Stimulated activated CD4-positive, alpha-beta T cell treated with anti-CD3 and anti-CD28 coated beads, Interleukin-12 subunit alpha, Interleukin-12 subunit beta, amount 100 ng/mL, for 48 hours (primary cell): ENCODE data around the gene ANKRA2.
A peak's percentile ranks its signal among the peaks of the same experiment; 100 is the strongest.
"Not testable (repeated sequence)": the region's sequence is repeated elsewhere in the genome, so short reads cannot be mapped to it uniquely, and the experiment has no call there.

Experiments
- DNase-seq, 3 donors: peaks; one replicate each; pipeline ENCODE4 v3.0.0-alpha.2; 2020; ENCODE audit warnings: low read depth in 2 of 3, low spot score in 1 of 3

ANKRA2 gene

GRCh38 chr5:73550016-73550415 is 15.4 kb downstream of the ANKRA2 start:
- no peak for DNase-seq

- DNase-seq: no peak
Measured at GRCh38 chr5:73545403-73545779, 20.0 kb downstream of the ANKRA2 start.

GRCh38 chr5:73544429-73545402 is 20.7 kb downstream of the ANKRA2 start:
- no peak for DNase-seq

- no peak for DNase-seq
Measured at GRCh38 chr5:73542020-73542419, 23.4 kb downstream of the ANKRA2 start.

GRCh38 chr5:73540192-73540591 is 25.2 kb downstream of the ANKRA2 start:
- no peak for DNase-seq

GRCh38 chr5:73539730-73540129 is 25.7 kb downstream of the ANKRA2 start:
- DNase-seq: no peak

- no peak for DNase-seq
Measured at GRCh38 chr5:73534971-73535370, 30.5 kb downstream of the ANKRA2 start.

- DNase-seq: no peak
Measured at GRCh38 chr5:73534011-73534644, 31.3 kb downstream of the ANKRA2 start.

GRCh38 chr5:73532195-73532594 is 33.2 kb downstream of the ANKRA2 start:
- no peak for DNase-seq

GRCh38 chr5:73531356-73531755 is 34.1 kb downstream of the ANKRA2 start:
- DNase-seq: no peak

GRCh38 chr5:73529081-73529480 is 36.4 kb downstream of the ANKRA2 start:
- no peak for DNase-seq

GRCh38 chr5:73528248-73528647 is 37.2 kb downstream of the ANKRA2 start:
- no peak for DNase-seq

- no peak for DNase-seq
Measured at GRCh38 chr5:73525606-73526203, 39.7 kb downstream of the ANKRA2 start.

GRCh38 chr5:73523861-73524260 is 41.6 kb downstream of the ANKRA2 start:
- no peak for DNase-seq

GRCh38 chr5:73522989-73523388 is 42.5 kb downstream of the ANKRA2 start:
- DNase-seq: no peak

GRCh38 chr5:73519531-73520283 is 45.7 kb downstream of the ANKRA2 start:
- DNase-seq: peak; percentile 44 to 83 (median 63)

GRCh38 chr5:73515232-73515631 is 50.2 kb downstream of the ANKRA2 start:
- no peak for DNase-seq

- DNase-seq: no peak
Measured at GRCh38 chr5:73514418-73514817, 51.0 kb downstream of the ANKRA2 start.

GRCh38 chr5:73513996-73514395 is 51.4 kb downstream of the ANKRA2 start:
- no peak for DNase-seq

GRCh38 chr5:73508521-73508920 is 56.9 kb downstream of the ANKRA2 start:
- DNase-seq: not testable (repeated sequence)

- no peak for DNase-seq
Measured at GRCh38 chr5:73507062-73507461, 58.4 kb downstream of the ANKRA2 start.
